ENCODE measurements around the gene NUDT8.

DNA sequence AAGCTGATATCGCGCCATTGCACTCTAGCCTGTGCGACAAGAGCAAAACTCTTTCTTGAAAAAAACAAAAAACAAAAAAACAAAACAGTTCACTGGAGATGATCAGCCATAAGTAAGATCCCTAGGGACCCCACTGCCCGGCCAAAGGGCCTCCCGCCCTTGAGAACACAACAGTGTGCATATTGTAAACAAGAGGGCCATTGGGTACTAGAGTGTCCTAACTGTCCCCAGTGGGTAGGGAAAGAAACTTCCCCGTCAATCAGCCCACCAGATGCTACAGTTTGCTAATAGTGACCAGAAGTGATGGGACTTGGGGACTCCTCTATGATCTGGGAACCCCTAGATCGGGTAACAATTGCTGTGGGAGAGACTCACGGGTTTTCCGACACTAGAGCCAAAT, 24.5 kb upstream of the NUDT8 start:
- TF ChIP-seq YY1 (IDR thresholded peaks at IDR 0.05; ENCODE audit: low read depth), result no peak
- TF ChIP-seq, protein P1, sequence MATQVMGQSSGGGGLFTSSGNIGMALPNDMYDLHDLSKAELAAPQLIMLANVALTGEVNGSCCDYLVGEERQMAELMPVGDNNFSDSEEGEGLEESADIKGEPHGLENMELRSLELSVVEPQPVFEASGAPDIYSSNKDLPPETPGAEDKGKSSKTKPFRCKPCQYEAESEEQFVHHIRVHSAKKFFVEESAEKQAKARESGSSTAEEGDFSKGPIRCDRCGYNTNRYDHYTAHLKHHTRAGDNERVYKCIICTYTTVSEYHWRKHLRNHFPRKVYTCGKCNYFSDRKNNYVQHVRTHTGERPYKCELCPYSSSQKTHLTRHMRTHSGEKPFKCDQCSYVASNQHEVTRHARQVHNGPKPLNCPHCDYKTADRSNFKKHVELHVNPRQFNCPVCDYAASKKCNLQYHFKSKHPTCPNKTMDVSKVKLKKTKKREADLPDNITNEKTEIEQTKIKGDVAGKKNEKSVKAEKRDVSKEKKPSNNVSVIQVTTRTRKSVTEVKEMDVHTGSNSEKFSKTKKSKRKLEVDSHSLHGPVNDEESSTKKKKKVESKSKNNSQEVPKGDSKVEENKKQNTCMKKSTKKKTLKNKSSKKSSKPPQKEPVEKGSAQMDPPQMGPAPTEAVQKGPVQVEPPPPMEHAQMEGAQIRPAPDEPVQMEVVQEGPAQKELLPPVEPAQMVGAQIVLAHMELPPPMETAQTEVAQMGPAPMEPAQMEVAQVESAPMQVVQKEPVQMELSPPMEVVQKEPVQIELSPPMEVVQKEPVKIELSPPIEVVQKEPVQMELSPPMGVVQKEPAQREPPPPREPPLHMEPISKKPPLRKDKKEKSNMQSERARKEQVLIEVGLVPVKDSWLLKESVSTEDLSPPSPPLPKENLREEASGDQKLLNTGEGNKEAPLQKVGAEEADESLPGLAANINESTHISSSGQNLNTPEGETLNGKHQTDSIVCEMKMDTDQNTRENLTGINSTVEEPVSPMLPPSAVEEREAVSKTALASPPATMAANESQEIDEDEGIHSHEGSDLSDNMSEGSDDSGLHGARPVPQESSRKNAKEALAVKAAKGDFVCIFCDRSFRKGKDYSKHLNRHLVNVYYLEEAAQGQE (IDR thresholded peaks at IDR 0.05; ENCODE audit: low read depth), result no peak
- TF ChIP-seq, protein P2, sequence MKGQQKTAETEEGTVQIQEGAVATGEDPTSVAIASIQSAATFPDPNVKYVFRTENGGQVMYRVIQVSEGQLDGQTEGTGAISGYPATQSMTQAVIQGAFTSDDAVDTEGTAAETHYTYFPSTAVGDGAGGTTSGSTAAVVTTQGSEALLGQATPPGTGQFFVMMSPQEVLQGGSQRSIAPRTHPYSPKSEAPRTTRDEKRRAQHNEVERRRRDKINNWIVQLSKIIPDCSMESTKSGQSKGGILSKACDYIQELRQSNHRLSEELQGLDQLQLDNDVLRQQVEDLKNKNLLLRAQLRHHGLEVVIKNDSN (IDR thresholded peaks at IDR 0.05), result no peak
- TF ChIP-seq FOXM1 (IDR thresholded peaks at IDR 0.05; ENCODE audit: borderline replicate concordance, low read depth), result no peak
- TF ChIP-seq TAF1 (IDR thresholded peaks at IDR 0.05; ENCODE audit: low read depth), result no peak
- no peak for TF ChIP-seq EGR1 (IDR thresholded peaks at IDR 0.05)
- no peak for TF ChIP-seq EP300 (IDR thresholded peaks at IDR 0.05; ENCODE audit: borderline replicate concordance)
